Loucy (cell line): ENCODE measurements around the gene DISP1.

Experiments
- H2AFZ ChIP-seq: fragments of 200-600 bp; sonication (generic); 2 replicates; pipeline ENCODE4 v1.6.0; 2016; ENCODE audit warnings: antibody characterized with exemption, mild to moderate bottlenecking, low read length, moderate library complexity
- H3F3A ChIP-seq: fragments of 200-600 bp; 2 replicates; pipeline ENCODE4 v1.6.0; 2016; ENCODE audit warnings: antibody characterized with exemption, low read depth, mild to moderate bottlenecking
- H3K27me3 ChIP-seq: fragments of 200-600 bp; sonication (generic); 2 replicates; pipeline ENCODE4 v1.6.1; 2014; ENCODE audit warnings: low read length, mild to moderate bottlenecking; ENCODE audit not compliant: insufficient read depth, poor library complexity, severe bottlenecking
- H3K36me3 ChIP-seq: fragments of 200-600 bp; sonication (generic); 2 replicates; pipeline ENCODE4 v1.6.1; 2016; ENCODE audit warnings: low read length; ENCODE audit not compliant: insufficient read depth
- H3K4me1 ChIP-seq: fragments of 200-600 bp; sonication (generic); 2 replicates; pipeline ENCODE4 v1.5.1; 2014; ENCODE audit warnings: low read length, mild to moderate bottlenecking; ENCODE audit not compliant: insufficient read depth, poor library complexity, severe bottlenecking
- H3K4me2 ChIP-seq: fragments of 200-600 bp; sonication (generic); 2 replicates; pipeline ENCODE4 v1.6.0; 2014; ENCODE audit warnings: antibody characterized with exemption, low read length, low read depth, mild to moderate bottlenecking; ENCODE audit not compliant: poor library complexity, severe bottlenecking
- H3K4me3 ChIP-seq: fragments of 200-600 bp; sonication (generic); 2 replicates; pipeline ENCODE4 v1.5.1; 2014; ENCODE audit warnings: low read length, mild to moderate bottlenecking, mixed read lengths; ENCODE audit not compliant: poor library complexity, severe bottlenecking
- H3K79me2 ChIP-seq: fragments of 200-600 bp; sonication (generic); 2 replicates; pipeline ENCODE4 v1.6.1; 2014; ENCODE audit warnings: low read length; ENCODE audit not compliant: insufficient read depth
- H3K9ac ChIP-seq: fragments of 200-600 bp; sonication (generic); 2 replicates; pipeline ENCODE4 v1.6.0; 2014; ENCODE audit warnings: mild to moderate bottlenecking, low read depth, low read length, moderate library complexity; ENCODE audit not compliant: poor library complexity, severe bottlenecking
- H3K9me2 ChIP-seq: fragments of 200-600 bp; sonication (generic); replicated peaks from 2 replicates; pipeline ENCODE4 v1.6.1; 2016; ENCODE audit warnings: low read depth, low read length, mixed read lengths
- H3K9me3 ChIP-seq: fragments of 200-600 bp; sonication (generic); 2 replicates; pipeline ENCODE4 v1.6.1; 2014; ENCODE audit warnings: mild to moderate bottlenecking, antibody characterized with exemption, low read length, low read depth; ENCODE audit not compliant: insufficient read depth
- H4K20me1 ChIP-seq: fragments of 200-600 bp; sonication (generic); 2 replicates; pipeline ENCODE4 v1.6.0; 2014; ENCODE audit warnings: antibody characterized with exemption, low read length, mild to moderate bottlenecking; ENCODE audit not compliant: insufficient read depth, poor library complexity, severe bottlenecking
- EZH2phosphoT487 ChIP-seq: fragments of 200-600 bp; IDR thresholded peaks from 2 replicates; pipeline ENCODE4 v1.6.1; 2018; ENCODE audit warnings: antibody characterized with exemption, mild to moderate bottlenecking, moderate library complexity, borderline replicate concordance
- TF ChIP-seq, protein P1 (sequence below): fragments of 200-600 bp; sonication (generic); conservative IDR thresholded peaks from 2 replicates; pipeline ENCODE4 v1.5.1; 2014; ENCODE audit warnings: mild to moderate bottlenecking, antibody characterized with exemption, low read length

Gene DISP1

GRCh38 chr1:222852326-222852725, 37.5 kb downstream of the DISP1 start:
- H3K79me2 ChIP-seq = no peaks in the 10 kb centered on the region
- no peak overlapping the region for H3K4me3 ChIP-seq
- no peak overlapping the region for H3K9ac ChIP-seq
- H3K4me1 ChIP-seq = no peaks in the 10 kb centered on the region
- no peak overlapping the region for H2AFZ ChIP-seq
- H3K9me3 ChIP-seq = no peaks in the 10 kb centered on the region
- peaks cover 5% of the 10 kb centered on the region; the same call in 1 of the 2 replicates for H3K36me3 ChIP-seq
- TF ChIP-seq EZH2phosphoT487 = no peak
- TF ChIP-seq, protein P1, sequence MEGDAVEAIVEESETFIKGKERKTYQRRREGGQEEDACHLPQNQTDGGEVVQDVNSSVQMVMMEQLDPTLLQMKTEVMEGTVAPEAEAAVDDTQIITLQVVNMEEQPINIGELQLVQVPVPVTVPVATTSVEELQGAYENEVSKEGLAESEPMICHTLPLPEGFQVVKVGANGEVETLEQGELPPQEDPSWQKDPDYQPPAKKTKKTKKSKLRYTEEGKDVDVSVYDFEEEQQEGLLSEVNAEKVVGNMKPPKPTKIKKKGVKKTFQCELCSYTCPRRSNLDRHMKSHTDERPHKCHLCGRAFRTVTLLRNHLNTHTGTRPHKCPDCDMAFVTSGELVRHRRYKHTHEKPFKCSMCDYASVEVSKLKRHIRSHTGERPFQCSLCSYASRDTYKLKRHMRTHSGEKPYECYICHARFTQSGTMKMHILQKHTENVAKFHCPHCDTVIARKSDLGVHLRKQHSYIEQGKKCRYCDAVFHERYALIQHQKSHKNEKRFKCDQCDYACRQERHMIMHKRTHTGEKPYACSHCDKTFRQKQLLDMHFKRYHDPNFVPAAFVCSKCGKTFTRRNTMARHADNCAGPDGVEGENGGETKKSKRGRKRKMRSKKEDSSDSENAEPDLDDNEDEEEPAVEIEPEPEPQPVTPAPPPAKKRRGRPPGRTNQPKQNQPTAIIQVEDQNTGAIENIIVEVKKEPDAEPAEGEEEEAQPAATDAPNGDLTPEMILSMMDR = no peak
- no peaks in the 10 kb centered on the region for H3F3A ChIP-seq
- no peaks in the 10 kb centered on the region for H3K27me3 ChIP-seq
- no peaks in the 10 kb centered on the region for H4K20me1 ChIP-seq
- no peaks in the 10 kb centered on the region for H3K9me2 ChIP-seq
- H3K4me2 ChIP-seq = no peak overlapping the region

DNA sequence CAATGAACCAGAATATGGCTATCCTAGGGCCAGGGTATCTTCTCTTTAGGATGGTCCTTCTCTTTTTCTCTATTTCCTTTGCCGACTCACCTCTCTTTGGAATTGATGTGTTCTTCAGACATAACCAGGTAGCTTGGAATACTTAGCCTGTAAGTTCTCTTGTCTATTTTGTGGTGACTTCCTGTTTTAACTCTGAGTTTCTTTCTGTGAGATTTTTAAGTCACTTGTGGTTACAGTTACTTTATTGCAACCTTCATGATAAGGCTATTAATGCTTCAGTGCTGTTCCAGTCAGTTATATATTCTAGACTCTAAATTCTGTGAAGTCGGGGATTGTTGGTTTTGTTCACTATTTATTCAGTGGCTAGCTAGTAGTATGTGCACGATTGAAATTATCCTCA, 46.2 kb downstream of the DISP1 start:
- Histone ChIP-seq H3K9me3 (no peaks in the 10 kb centered on the region; the same call in 1 of the 2 replicates), H3K4me2 (peak overlapping the region; percentile 62), H3K27me3 (no peaks in the 10 kb centered on the region), H3K79me2 (no peaks in the 10 kb centered on the region), H3K9ac (no peak overlapping the region), H4K20me1 (no peaks in the 10 kb centered on the region), H3K9me2 (no peaks in the 10 kb centered on the region), H3F3A (peaks cover 4% of the 10 kb centered on the region; the same call in 1 of the 2 replicates), H3K4me1 (peaks cover 15% of the 10 kb centered on the region), H3K36me3 (no peaks in the 10 kb centered on the region), H2AFZ (no peak overlapping the region), H3K4me3 (peak overlapping the region; percentile 49)
- TF ChIP-seq EZH2phosphoT487 = no peak
- TF ChIP-seq, protein P1 = no peak
